CD4-positive, alpha-beta T cell treated with Interleukin-4 for 1 hour (primary cell): ENCODE data around the gene CNTNAP2.

ENCODE experiments used
- DNase-seq, 2 donors: peaks; one replicate each; pipeline ENCODE4 v3.0.0-alpha.2; 2020 to 2022

The CNTNAP2 gene

GRCh38 chr7:146701166-146701565 lies 584.6 kb downstream of the CNTNAP2 start:
- DNase-seq, result no peak

GRCh38 chr7:146702898-146703297 lies 586.3 kb downstream of the CNTNAP2 start:
- no peak for DNase-seq

- DNase-seq, result no peak
Observed at GRCh38 chr7:146709451-146710027, 592.9 kb downstream of the CNTNAP2 start.

- DNase-seq, result no peak
Observed at GRCh38 chr7:146713205-146713604, 596.6 kb downstream of the CNTNAP2 start.

- no peak for DNase-seq
Observed at GRCh38 chr7:146713934-146714333, 597.3 kb downstream of the CNTNAP2 start.

- no peak for DNase-seq
Observed at GRCh38 chr7:146720195-146720594, 603.6 kb downstream of the CNTNAP2 start.

- DNase-seq, result no peak
Observed at GRCh38 chr7:146722986-146723385, 606.4 kb downstream of the CNTNAP2 start.

- DNase-seq, result no peak
Observed at GRCh38 chr7:146725520-146725919, 608.9 kb downstream of the CNTNAP2 start.

GRCh38 chr7:146728141-146728540 lies 611.5 kb downstream of the CNTNAP2 start:
- DNase-seq, result no peak

GRCh38 chr7:146728611-146729010 lies 612.0 kb downstream of the CNTNAP2 start:
- no peak for DNase-seq

- no peak for DNase-seq
Observed at GRCh38 chr7:146731185-146731584, 614.6 kb downstream of the CNTNAP2 start.

- DNase-seq, result no peak
Observed at GRCh38 chr7:146735992-146736391, 619.4 kb downstream of the CNTNAP2 start.

GRCh38 chr7:146736446-146737190 lies 620.0 kb downstream of the CNTNAP2 start:
- DNase-seq, result no peak

- DNase-seq, result no peak
Observed at GRCh38 chr7:146740039-146740438, 623.4 kb downstream of the CNTNAP2 start.

- DNase-seq, result no peak
Observed at GRCh38 chr7:146741911-146742310, 625.3 kb downstream of the CNTNAP2 start.

- no peak for DNase-seq
Observed at GRCh38 chr7:146754385-146754784, 637.8 kb downstream of the CNTNAP2 start.

- no peak for DNase-seq
Observed at GRCh38 chr7:146755585-146755984, 639.0 kb downstream of the CNTNAP2 start.

- no peak for DNase-seq
Observed at GRCh38 chr7:146764458-146764857, 647.9 kb downstream of the CNTNAP2 start.

- DNase-seq, result no peak
Observed at GRCh38 chr7:146768957-146769356, 652.4 kb downstream of the CNTNAP2 start.

GRCh38 chr7:146772601-146773000 lies 656.0 kb downstream of the CNTNAP2 start:
- DNase-seq, result no peak

- DNase-seq, result no peak
Observed at GRCh38 chr7:146773506-146773905, 656.9 kb downstream of the CNTNAP2 start.

- no peak for DNase-seq
Observed at GRCh38 chr7:146781352-146782116, 664.9 kb downstream of the CNTNAP2 start.

- no peak for DNase-seq
Observed at GRCh38 chr7:146787266-146787665, 670.7 kb downstream of the CNTNAP2 start.

- no peak for DNase-seq
Observed at GRCh38 chr7:146788008-146788407, 671.4 kb downstream of the CNTNAP2 start.
